GM12878 (cell line): Measurements from ENCODE around the gene FTH1. TPM values are rescaled to one million over a fixed set of nuclear protein-coding genes. Genes with fewer than 3 reads are reported as not detected.

Source experiments
- CREB1 ChIP-seq: IDR thresholded peaks from 2 replicates; pipeline ENCODE4 v1.6.1; 2012; ENCODE audit warnings: low read depth, mild to moderate bottlenecking, inconsistent platforms
- CREM ChIP-seq: IDR thresholded peaks from 2 replicates; pipeline ENCODE4 v1.6.1; 2014; ENCODE audit warnings: antibody characterized with exemption, low read depth
- EED ChIP-seq: sonication (generic); IDR thresholded peaks from 2 replicates; pipeline ENCODE4 v1.6.1; 2016; ENCODE audit warnings: antibody characterized with exemption, low read depth
- IRF3 ChIP-seq: fragments of 450-650 bp; IDR thresholded peaks from 2 replicates; pipeline ENCODE4 v1.6.1; 2014; ENCODE audit warnings: mild to moderate bottlenecking
- PBX3 ChIP-seq: IDR thresholded peaks from 2 replicates; pipeline ENCODE4 v1.6.1; 2011; ENCODE audit warnings: mild to moderate bottlenecking, low read depth, low read length, moderate library complexity; ENCODE audit not compliant: insufficient replicate concordance
- PML ChIP-seq: IDR thresholded peaks from 2 replicates; pipeline ENCODE4 v1.6.1; 2012; ENCODE audit warnings: low read length, inconsistent platforms
- polyA plus RNA-seq, 11 experiments: library from polyadenylated mRNA; depleted of rRNA in 4 of 11; unstranded in 6 of 11; stranded (reverse) in 5 of 11; fragments of >200 nt; fragmentation: Nextera tagmentation in 4 of 11; fragmentation: Illumina TruSeq in 1 of 11; extraction: Ambion mirVana in 4 of 11; extraction: Trizol in 1 of 11; gene quantifications; 1 replicate in 1 of 11; 2 replicates in 10 of 11; pipeline versions ENCODE4 v1.2.1 to v1.2.3, GENCODE V29; 2011 to 2016; ENCODE audit warnings: inconsistent platforms in 2 of 11, missing spikeins in 2 of 11, low read depth in 1 of 11
- total RNA-seq, 4 experiments: library from RNA; depleted of rRNA in 3 of 4; stranded (reverse); fragments of >200 nt in 3 of 4; fragmentation: Illumina TruSeq in 1 of 4; extraction: Trizol in 1 of 4; gene quantifications; 2 replicates each; pipeline versions ENCODE4 v1.2.1 to v1.2.3, GENCODE V29; 2013 to 2021
- TF ChIP-seq, protein P1 (sequence below): IDR thresholded peaks from 2 replicates; pipeline ENCODE4 v1.6.1; 2012; ENCODE audit warnings: low read depth, low read length, improper control_type of control experiment
- TF ChIP-seq, protein P2 (sequence below): fragments of 450-650 bp; IDR thresholded peaks from 2 replicates; pipeline ENCODE4 v1.6.1; 2018; ENCODE audit warnings: borderline replicate concordance, mild to moderate bottlenecking; ENCODE audit not compliant: partially characterized antibody

The FTH1 gene
- total and polyA plus RNA-seq, 10 of the 15 experiments (the other 5 are each of a cell fraction or from before 2014, with no cell fraction given), result 289 to 4,154 (median 960) TPM

DNA sequence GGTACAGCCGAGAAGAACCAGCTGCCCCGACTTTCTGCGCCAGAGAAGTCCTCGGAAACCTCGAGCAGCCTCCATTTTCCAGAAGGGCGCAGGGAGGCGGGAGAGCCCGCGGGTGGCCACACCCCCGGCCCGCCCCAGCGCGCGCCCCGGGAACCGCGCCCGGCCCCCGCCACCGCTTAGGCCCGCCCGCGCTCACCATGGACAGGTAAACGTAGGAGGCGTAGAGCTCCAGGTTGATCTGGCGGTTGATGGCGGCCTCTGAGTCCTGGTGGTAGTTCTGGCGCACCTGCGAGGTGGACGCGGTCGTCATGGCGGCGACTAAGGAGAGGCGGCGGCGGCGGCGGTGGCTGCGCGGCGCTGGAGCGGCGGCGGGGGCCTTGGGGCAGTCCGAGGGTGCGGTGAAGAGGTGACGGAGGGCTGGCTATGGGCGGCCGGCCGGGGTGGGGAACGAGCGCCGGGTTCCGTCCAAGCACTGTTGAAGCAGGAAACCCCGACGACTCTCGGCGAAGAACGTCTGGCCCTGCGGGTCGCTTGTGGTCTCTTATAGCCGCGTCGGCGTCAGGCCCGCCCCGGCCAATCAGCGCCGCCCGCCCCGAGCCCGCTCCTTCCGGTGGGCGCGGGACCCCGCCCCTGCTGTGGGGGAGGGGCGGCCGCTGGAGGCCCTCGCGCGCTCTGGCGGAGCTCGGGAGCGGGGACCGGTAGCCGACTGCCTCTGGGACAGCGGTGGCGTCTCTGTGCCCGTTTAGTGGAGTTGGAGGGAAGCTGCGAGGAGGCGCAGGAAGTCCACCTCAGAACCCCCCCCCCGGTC is at the start of gene FTH1 (continued):
- TF ChIP-seq, protein P1, sequence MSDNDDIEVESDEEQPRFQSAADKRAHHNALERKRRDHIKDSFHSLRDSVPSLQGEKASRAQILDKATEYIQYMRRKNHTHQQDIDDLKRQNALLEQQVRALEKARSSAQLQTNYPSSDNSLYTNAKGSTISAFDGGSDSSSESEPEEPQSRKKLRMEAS, result no peak
- peak; percentile 13 for TF ChIP-seq PBX3
- TF ChIP-seq PML, result peak; percentile 81
- no peak for TF ChIP-seq IRF3
- TF ChIP-seq, protein P2, sequence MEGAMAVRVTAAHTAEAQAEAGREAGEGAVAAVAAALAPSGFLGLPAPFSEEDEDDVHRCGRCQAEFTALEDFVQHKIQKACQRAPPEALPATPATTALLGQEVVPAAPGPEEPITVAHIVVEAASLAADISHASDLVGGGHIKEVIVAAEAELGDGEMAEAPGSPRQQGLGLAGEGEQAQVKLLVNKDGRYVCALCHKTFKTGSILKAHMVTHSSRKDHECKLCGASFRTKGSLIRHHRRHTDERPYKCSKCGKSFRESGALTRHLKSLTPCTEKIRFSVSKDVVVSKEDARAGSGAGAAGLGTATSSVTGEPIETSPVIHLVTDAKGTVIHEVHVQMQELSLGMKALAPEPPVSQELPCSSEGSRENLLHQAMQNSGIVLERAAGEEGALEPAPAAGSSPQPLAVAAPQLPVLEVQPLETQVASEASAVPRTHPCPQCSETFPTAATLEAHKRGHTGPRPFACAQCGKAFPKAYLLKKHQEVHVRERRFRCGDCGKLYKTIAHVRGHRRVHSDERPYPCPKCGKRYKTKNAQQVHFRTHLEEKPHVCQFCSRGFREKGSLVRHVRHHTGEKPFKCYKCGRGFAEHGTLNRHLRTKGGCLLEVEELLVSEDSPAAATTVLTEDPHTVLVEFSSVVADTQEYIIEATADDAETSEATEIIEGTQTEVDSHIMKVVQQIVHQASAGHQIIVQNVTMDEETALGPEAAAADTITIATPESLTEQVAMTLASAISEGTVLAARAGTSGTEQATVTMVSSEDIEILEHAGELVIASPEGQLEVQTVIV, result no peak
- no peak for TF ChIP-seq CREM
- TF ChIP-seq CREB1, result peak; percentile 70
- no peak for TF ChIP-seq EED
